Measurements from ENCODE around the gene ASTN2. TPM values are rescaled to one million over a fixed set of nuclear protein-coding genes. Genes with fewer than 3 reads are reported as not detected.

ASTN2 gene
- polyA plus RNA-seq, 2 donors: 0.26 to 0.35 TPM

GRCh38 chr9:116687754-116688135 is 727.1 kb downstream of the ASTN2 start:
- WGBS, 2 donors: 10 to 11% methylated on average over 7 of the region's 7 CpGs
- Histone ChIP-seq H3K4me1 (ENCODE audit: control insufficient read depth in 2 of 2, insufficient read depth in 2 of 2, low read length in 1 of 2) (peaks cover 0 to 2% of the 10 kb centered on the region in 2 donors), H3K27ac (ENCODE audit: low read depth in 2 of 2, low read length in 1 of 2) (no peak overlapping the region), H3K9me3 (ENCODE audit: control insufficient read depth in 2 of 2, insufficient read depth in 1 of 2, low read depth in 1 of 2, low read length in 1 of 2) (no peaks in the 10 kb centered on the region), H3K4me3 (ENCODE audit: low read depth in 1 of 2, low read length in 2 of 2) (peak overlapping the region; percentile 56 to 72), H3K27me3 (ENCODE audit: control insufficient read depth in 1 of 2, insufficient read depth in 2 of 2, low read length in 2 of 2) (no peaks in the 10 kb centered on the region), H3K36me3 (ENCODE audit: control insufficient read depth in 2 of 2, insufficient read depth in 2 of 2, low read length in 1 of 2) (no peaks in the 10 kb centered on the region)

- H3K4me3 ChIP-seq (ENCODE audit: low read depth in 1 of 2, low read length in 2 of 2): peak within 1 kb of the TSS; percentile 56 to 72
- H3K27ac ChIP-seq (ENCODE audit: low read depth in 2 of 2, low read length in 1 of 2): peak within 1 kb of the TSS; percentile 59 to 82
- H3K9me3 ChIP-seq (ENCODE audit: control insufficient read depth in 2 of 2, insufficient read depth in 1 of 2, low read depth in 1 of 2, low read length in 1 of 2): no peaks in the 10 kb centered on the region
- peaks cover 0 to 2% of the 10 kb centered on the region in 2 donors for H3K4me1 ChIP-seq (ENCODE audit: control insufficient read depth in 2 of 2, insufficient read depth in 2 of 2, low read length in 1 of 2)
- no peaks in the 10 kb centered on the region for H3K36me3 ChIP-seq (ENCODE audit: control insufficient read depth in 2 of 2, insufficient read depth in 2 of 2, low read length in 1 of 2)
- H3K27me3 ChIP-seq (ENCODE audit: control insufficient read depth in 1 of 2, insufficient read depth in 2 of 2, low read length in 2 of 2): no peaks in the 10 kb centered on the region
- WGBS, 2 donors: 0 to 1% methylated on average over 41 to 54 of the region's 54 CpGs
Observed at GRCh38 chr9:116687074-116687753, 727.6 kb downstream of the ASTN2 start, which contains the start of gene TRIM32. TRIM32 (plus strand) TSS chr9:116687305; CDS start chr9:116697743, 10,438 bp downstream.

- no peaks in the 10 kb centered on the region for H3K36me3 ChIP-seq (ENCODE audit: control insufficient read depth in 2 of 2, insufficient read depth in 2 of 2, low read length in 1 of 2)
- no peaks in the 10 kb centered on the region for H3K9me3 ChIP-seq (ENCODE audit: control insufficient read depth in 2 of 2, insufficient read depth in 1 of 2, low read depth in 1 of 2, low read length in 1 of 2)
- H3K4me3 ChIP-seq (ENCODE audit: low read depth in 1 of 2, low read length in 2 of 2): peak overlapping the region; percentile 56 to 72
- H3K27ac ChIP-seq (ENCODE audit: low read depth in 2 of 2, low read length in 1 of 2): peak overlapping the region in 1 of 2 donors; percentile 82
- no peaks in the 10 kb centered on the region for H3K27me3 ChIP-seq (ENCODE audit: control insufficient read depth in 1 of 2, insufficient read depth in 2 of 2, low read length in 2 of 2)
- peaks cover 0 to 2% of the 10 kb centered on the region in 2 donors for H3K4me1 ChIP-seq (ENCODE audit: control insufficient read depth in 2 of 2, insufficient read depth in 2 of 2, low read length in 1 of 2)
- WGBS, 2 donors: 20 to 22% methylated on average over 7 of the region's 7 CpGs
Observed at GRCh38 chr9:116686693-116687073, 728.2 kb downstream of the ASTN2 start.

- H3K4me1 ChIP-seq (ENCODE audit: control insufficient read depth in 2 of 2, insufficient read depth in 2 of 2, low read length in 1 of 2): peaks cover 0 to 2% of the 10 kb centered on the region in 2 donors
- no peak overlapping the region for H3K27ac ChIP-seq (ENCODE audit: low read depth in 2 of 2, low read length in 1 of 2)
- no peaks in the 10 kb centered on the region for H3K9me3 ChIP-seq (ENCODE audit: control insufficient read depth in 2 of 2, insufficient read depth in 1 of 2, low read depth in 1 of 2, low read length in 1 of 2)
- H3K27me3 ChIP-seq (ENCODE audit: control insufficient read depth in 1 of 2, insufficient read depth in 2 of 2, low read length in 2 of 2): no peaks in the 10 kb centered on the region
- no peaks in the 10 kb centered on the region for H3K36me3 ChIP-seq (ENCODE audit: control insufficient read depth in 2 of 2, insufficient read depth in 2 of 2, low read length in 1 of 2)
- no peak overlapping the region for H3K4me3 ChIP-seq (ENCODE audit: low read depth in 1 of 2, low read length in 2 of 2)
Observed at GRCh38 chr9:116686135-116686534, 728.7 kb downstream of the ASTN2 start.

- Histone ChIP-seq H3K27ac (ENCODE audit: low read depth in 2 of 2, low read length in 1 of 2) (no peak overlapping the region), H3K4me3 (ENCODE audit: low read depth in 1 of 2, low read length in 2 of 2) (no peak overlapping the region), H3K27me3 (ENCODE audit: control insufficient read depth in 1 of 2, insufficient read depth in 2 of 2, low read length in 2 of 2) (no peaks in the 10 kb centered on the region), H3K9me3 (ENCODE audit: control insufficient read depth in 2 of 2, insufficient read depth in 1 of 2, low read depth in 1 of 2, low read length in 1 of 2) (no peaks in the 10 kb centered on the region), H3K36me3 (ENCODE audit: control insufficient read depth in 2 of 2, insufficient read depth in 2 of 2, low read length in 1 of 2) (no peaks in the 10 kb centered on the region), H3K4me1 (ENCODE audit: control insufficient read depth in 2 of 2, insufficient read depth in 2 of 2, low read length in 1 of 2) (peaks cover 0 to 2% of the 10 kb centered on the region in 2 donors)
- 85% methylated on average over 4 of the region's 4 CpGs for WGBS, 2 donors
Observed at GRCh38 chr9:116685166-116685565, 729.7 kb downstream of the ASTN2 start.

- Histone ChIP-seq H3K4me3 (ENCODE audit: low read depth in 1 of 2, low read length in 2 of 2) (no peak overlapping the region), H3K36me3 (ENCODE audit: control insufficient read depth in 2 of 2, insufficient read depth in 2 of 2, low read length in 1 of 2) (no peaks in the 10 kb centered on the region), H3K9me3 (ENCODE audit: control insufficient read depth in 2 of 2, insufficient read depth in 1 of 2, low read depth in 1 of 2, low read length in 1 of 2) (no peaks in the 10 kb centered on the region), H3K27ac (ENCODE audit: low read depth in 2 of 2, low read length in 1 of 2) (no peak overlapping the region), H3K27me3 (ENCODE audit: control insufficient read depth in 1 of 2, insufficient read depth in 2 of 2, low read length in 2 of 2) (no peaks in the 10 kb centered on the region), H3K4me1 (ENCODE audit: control insufficient read depth in 2 of 2, insufficient read depth in 2 of 2, low read length in 1 of 2) (no peaks in the 10 kb centered on the region)
Observed at GRCh38 chr9:116683535-116683934, 731.3 kb downstream of the ASTN2 start.

- Histone ChIP-seq H3K27ac (ENCODE audit: low read depth in 2 of 2, low read length in 1 of 2) (no peak overlapping the region), H3K4me3 (ENCODE audit: low read depth in 1 of 2, low read length in 2 of 2) (no peak overlapping the region), H3K9me3 (ENCODE audit: control insufficient read depth in 2 of 2, insufficient read depth in 1 of 2, low read depth in 1 of 2, low read length in 1 of 2) (no peaks in the 10 kb centered on the region), H3K4me1 (ENCODE audit: control insufficient read depth in 2 of 2, insufficient read depth in 2 of 2, low read length in 1 of 2) (no peaks in the 10 kb centered on the region), H3K27me3 (ENCODE audit: control insufficient read depth in 1 of 2, insufficient read depth in 2 of 2, low read length in 2 of 2) (no peaks in the 10 kb centered on the region), H3K36me3 (ENCODE audit: control insufficient read depth in 2 of 2, insufficient read depth in 2 of 2, low read length in 1 of 2) (no peaks in the 10 kb centered on the region)
- WGBS, 2 donors: 73 to 79% methylated on average over 5 of the region's 5 CpGs
Observed at GRCh38 chr9:116674210-116674980, 740.5 kb downstream of the ASTN2 start.

- no peaks in the 10 kb centered on the region for H3K9me3 ChIP-seq (ENCODE audit: control insufficient read depth in 2 of 2, insufficient read depth in 1 of 2, low read depth in 1 of 2, low read length in 1 of 2)
- H3K27me3 ChIP-seq (ENCODE audit: control insufficient read depth in 1 of 2, insufficient read depth in 2 of 2, low read length in 2 of 2): no peaks in the 10 kb centered on the region
- no peaks in the 10 kb centered on the region for H3K36me3 ChIP-seq (ENCODE audit: control insufficient read depth in 2 of 2, insufficient read depth in 2 of 2, low read length in 1 of 2)
- no peaks in the 10 kb centered on the region for H3K4me1 ChIP-seq (ENCODE audit: control insufficient read depth in 2 of 2, insufficient read depth in 2 of 2, low read length in 1 of 2)
- 58 to 81% methylated on average over 1 of the region's 1 CpG for WGBS, 2 donors
- H3K4me3 ChIP-seq (ENCODE audit: low read depth in 1 of 2, low read length in 2 of 2): no peak overlapping the region
- H3K27ac ChIP-seq (ENCODE audit: low read depth in 2 of 2, low read length in 1 of 2): no peak overlapping the region
Observed at GRCh38 chr9:116673375-116673774, 741.5 kb downstream of the ASTN2 start.

- Histone ChIP-seq H3K4me3 (ENCODE audit: low read depth in 1 of 2, low read length in 2 of 2) (no peak overlapping the region), H3K9me3 (ENCODE audit: control insufficient read depth in 2 of 2, insufficient read depth in 1 of 2, low read depth in 1 of 2, low read length in 1 of 2) (no peaks in the 10 kb centered on the region), H3K4me1 (ENCODE audit: control insufficient read depth in 2 of 2, insufficient read depth in 2 of 2, low read length in 1 of 2) (no peaks in the 10 kb centered on the region), H3K27ac (ENCODE audit: low read depth in 2 of 2, low read length in 1 of 2) (no peak overlapping the region), H3K36me3 (ENCODE audit: control insufficient read depth in 2 of 2, insufficient read depth in 2 of 2, low read length in 1 of 2) (no peaks in the 10 kb centered on the region), H3K27me3 (ENCODE audit: control insufficient read depth in 1 of 2, insufficient read depth in 2 of 2, low read length in 2 of 2) (no peaks in the 10 kb centered on the region)
- WGBS, 2 donors: 59 to 69% methylated on average over 2 of the region's 2 CpGs
Observed at GRCh38 chr9:116671605-116672004, 743.3 kb downstream of the ASTN2 start.

Measured in esophagus (tissue), 2 donors.